HTERT RPE-1 (cell line): Measurements from ENCODE around the gene CFAP126.
"Not testable (repeated sequence)": the region's sequence is repeated elsewhere in the genome, so short reads cannot be mapped to it uniquely, and the experiment has no call there.

Experiments
- in situ Hi-C: fragments of 300-500 bp; cut with MboI; formaldehyde crosslinking; loops from 4 replicates; pipeline ENCODE4 v1.14.3; 2020; ENCODE audit warnings: low sequenced_read_pairs

Gene CFAP126, protein sequence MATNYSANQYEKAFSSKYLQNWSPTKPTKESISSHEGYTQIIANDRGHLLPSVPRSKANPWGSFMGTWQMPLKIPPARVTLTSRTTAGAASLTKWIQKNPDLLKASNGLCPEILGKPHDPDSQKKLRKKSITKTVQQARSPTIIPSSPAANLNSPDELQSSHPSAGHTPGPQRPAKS

GRCh38 chr1:161367684-161368400 is at the start of gene CFAP126:
Gene CFAP126 (minus strand): TSS chr1:161367876. CDS start chr1:161367868, 8 bp downstream.
- in situ Hi-C loops: no loop called here

GRCh38 chr1:161413050-161413449 is 45.4 kb upstream of the CFAP126 start:
- in situ Hi-C loops: not testable (repeated sequence)

- in situ Hi-C loops: not testable (repeated sequence)
Observed at GRCh38 chr1:161410636-161410970, 42.9 kb upstream of the CFAP126 start.

GRCh38 chr1:161409848-161410635 is 42.4 kb upstream of the CFAP126 start:
- in situ Hi-C loops: not testable (repeated sequence)

- in situ Hi-C loops: no loop called here
Observed at GRCh38 chr1:161408429-161409052, 40.9 kb upstream of the CFAP126 start.

DNA sequence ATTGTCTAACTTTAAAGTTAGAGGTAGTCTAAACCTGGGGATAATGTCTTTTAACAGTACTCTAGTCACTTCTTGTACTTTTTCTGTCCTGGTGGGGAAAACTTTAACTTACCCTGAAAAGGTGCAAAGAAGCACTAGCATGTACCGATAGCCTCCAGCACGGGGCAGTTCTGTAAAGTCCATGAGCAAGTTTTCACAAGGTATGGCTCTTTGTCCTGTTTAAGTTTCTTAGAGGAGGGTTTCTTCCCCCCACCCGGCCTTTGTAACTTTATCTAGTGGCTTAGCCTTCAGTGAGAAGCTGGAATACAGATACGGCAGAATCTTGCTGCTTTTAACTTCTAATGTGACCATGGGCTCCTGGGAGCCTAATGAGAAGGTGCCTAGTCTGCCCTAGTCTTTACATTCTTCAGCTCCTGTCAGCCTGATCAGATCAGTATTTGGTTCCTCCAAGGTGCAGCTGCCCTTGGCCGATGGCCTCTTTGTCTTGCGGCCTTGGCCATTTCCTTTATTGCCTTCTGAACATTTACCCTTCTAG is 39.8 kb upstream of the CFAP126 start:
- in situ Hi-C loops: no loop called here

GRCh38 chr1:161406551-161406950 is 38.9 kb upstream of the CFAP126 start:
- in situ Hi-C loops: not testable (repeated sequence)

GRCh38 chr1:161404051-161404597 is 36.4 kb upstream of the CFAP126 start:
- in situ Hi-C loops: no loop called here

- in situ Hi-C loops: no loop called here
Observed at GRCh38 chr1:161402446-161402845, 34.8 kb upstream of the CFAP126 start.

GRCh38 chr1:161399257-161399998 is 31.8 kb upstream of the CFAP126 start:
- in situ Hi-C loops: no loop called here

DNA sequence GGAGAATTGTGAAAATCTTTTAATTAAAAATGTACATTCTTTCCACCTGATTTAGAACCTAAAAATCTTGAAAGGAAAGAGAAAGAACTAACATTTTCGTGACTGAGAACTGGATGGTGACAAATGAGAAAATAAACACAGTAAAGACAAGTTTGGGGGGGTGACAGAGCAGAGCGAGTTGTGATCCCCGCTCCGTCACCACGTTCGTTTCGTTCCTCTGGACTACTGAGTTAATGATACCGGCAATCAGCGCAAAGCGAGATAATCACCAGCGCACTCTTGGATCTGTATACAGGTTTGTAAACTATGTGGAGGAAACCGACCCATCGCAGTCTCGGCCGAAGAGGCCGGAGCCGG is 31.2 kb upstream of the CFAP126 start:
- in situ Hi-C loops: no loop called here

DNA sequence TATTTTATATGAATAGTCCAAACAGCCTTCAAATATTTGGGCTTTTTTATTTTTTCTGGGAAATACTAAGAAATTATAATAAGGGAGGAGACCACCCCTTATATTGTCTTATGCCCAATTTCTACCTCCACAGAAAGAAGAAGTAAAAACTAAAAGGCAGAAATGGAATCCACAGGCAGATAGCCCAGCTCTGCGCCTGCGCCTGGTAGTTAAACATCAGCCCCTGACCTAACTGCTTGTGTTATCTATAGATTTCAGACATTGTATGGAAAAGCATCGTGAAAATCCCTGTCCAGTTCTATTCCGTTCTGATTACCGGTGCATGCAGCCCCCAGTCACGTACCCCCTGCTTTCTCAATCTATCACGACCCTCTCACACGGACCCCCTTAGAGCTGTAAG is 29.4 kb upstream of the CFAP126 start:
- in situ Hi-C loops: not testable (repeated sequence)

- in situ Hi-C loops: no loop called here
Observed at GRCh38 chr1:161393151-161393550, 25.5 kb upstream of the CFAP126 start.

GRCh38 chr1:161391611-161392010 is 23.9 kb upstream of the CFAP126 start:
- in situ Hi-C loops: no loop called here

DNA sequence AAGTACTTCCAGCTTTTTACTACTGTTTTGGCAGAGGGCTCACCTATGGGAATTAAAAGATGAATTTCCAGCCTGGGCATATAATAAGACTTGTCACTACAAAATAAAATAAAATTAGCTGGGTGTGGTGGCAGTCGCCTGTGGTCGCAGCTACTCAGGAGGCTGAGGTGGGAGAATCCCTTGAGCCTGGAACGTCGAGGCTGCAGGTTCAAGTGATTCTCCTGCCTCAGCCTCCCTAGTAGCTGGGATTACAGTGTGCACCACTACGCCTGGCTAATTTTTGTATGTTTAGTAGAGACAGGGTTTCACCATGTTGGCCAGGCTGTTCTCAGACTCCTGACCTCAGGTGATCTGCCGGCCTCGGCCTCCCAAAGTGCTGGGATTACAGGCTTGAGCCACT is 23.5 kb upstream of the CFAP126 start:
- in situ Hi-C loops: not testable (repeated sequence)

- in situ Hi-C loops: no loop called here
Observed at GRCh38 chr1:161390559-161390858, 22.8 kb upstream of the CFAP126 start.

- in situ Hi-C loops: no loop called here
Observed at GRCh38 chr1:161389691-161390558, 22.2 kb upstream of the CFAP126 start.

GRCh38 chr1:161389158-161389557 is 21.5 kb upstream of the CFAP126 start:
- in situ Hi-C loops: not testable (repeated sequence)

DNA sequence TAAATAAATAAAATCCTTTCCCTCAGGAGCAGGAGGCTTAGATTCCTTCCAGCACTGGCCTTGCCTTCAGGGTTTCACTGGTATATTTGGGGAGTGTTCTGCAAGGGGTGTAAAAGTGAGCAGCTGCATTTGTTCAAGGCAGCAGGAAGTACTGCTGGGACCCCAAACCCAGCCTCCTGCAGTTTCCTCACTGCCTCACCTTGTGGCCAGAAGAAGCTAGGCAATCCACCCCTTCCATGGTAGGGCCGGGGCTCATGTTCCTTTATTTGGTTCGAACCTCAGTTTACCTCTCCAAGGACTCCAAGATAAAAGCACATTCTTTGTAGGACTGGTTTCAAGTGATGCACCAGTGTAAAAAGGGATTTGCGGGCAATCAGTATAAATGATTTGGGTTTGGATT is 21.0 kb upstream of the CFAP126 start:
- in situ Hi-C loops: no loop called here
